PC-3 (cell line): ENCODE data around the gene CRYGB. TPM values are rescaled to one million over a fixed set of nuclear protein-coding genes. Genes with fewer than 3 reads are reported as not detected.
"Not testable (repeated sequence)": the region's sequence is repeated elsewhere in the genome, so short reads cannot be mapped to it uniquely, and the experiment has no call there.

ENCODE experiments used
- ATAC-seq: fragments of 200-7000 bp; cut with Tn5 transposase; 2 replicates; pipeline ENCODE4 v1.9.1; 2020; ENCODE audit warnings: mild to moderate bottlenecking, moderate library complexity
- BruUV-seq: library from RNA; stranded (reverse); fragments of 400-500 nt; replicated peaks from 2 replicates; lab custom pipeline; 2021; lab: Mats Ljungman, UMichigan
- CTCF ChIA-PET: fragments of 300-600 bp; sonication (Branson Sonifier 250); formaldehyde crosslinking; loops from one replicate; lab custom pipeline; 2022; ENCODE audit warnings: antibody characterized with exemption; lab: Charles Lee
- POLR2A ChIA-PET: fragments of 300-600 bp; sonication (Branson Sonifier 250); formaldehyde crosslinking; loops from one replicate; lab custom pipeline; 2022; ENCODE audit warnings: antibody characterized with exemption; ENCODE audit not compliant: unreplicated experiment; lab: Charles Lee
- DNase-seq: peaks from one replicate; pipeline ENCODE4 v3.0.0-alpha.2; 2015
- H2AFZ ChIP-seq: fragments of 300-600 bp; sonication (generic); 2 replicates; pipeline ENCODE4 v1.6.0; 2016; ENCODE audit warnings: antibody characterized with exemption, low read length
- H3F3A ChIP-seq: fragments of 300-600 bp; sonication (generic); one replicate; pipeline ENCODE4 v1.6.0; 2017; ENCODE audit warnings: antibody characterized with exemption, low read length, control low read depth, mild to moderate bottlenecking; ENCODE audit not compliant: unreplicated experiment
- H3K27ac ChIP-seq: fragments of 300-600 bp; sonication (generic); 2 replicates; pipeline ENCODE4 v1.5.1; 2016; ENCODE audit warnings: mild to moderate bottlenecking, low read length
- H3K27me3 ChIP-seq: fragments of 300-600 bp; sonication (generic); 2 replicates; pipeline ENCODE4 v1.6.1; 2016; ENCODE audit warnings: low read length, mixed read lengths
- H3K36me3 ChIP-seq: fragments of 300-600 bp; sonication (generic); 2 replicates; pipeline ENCODE4 v1.6.1; 2016; ENCODE audit warnings: low read depth, mixed run types, low read length, mixed read lengths
- H3K4me1 ChIP-seq: fragments of 300-600 bp; sonication (generic); 2 replicates; pipeline ENCODE4 v1.5.1; 2016; ENCODE audit warnings: low read length; ENCODE audit not compliant: insufficient read depth
- H3K4me2 ChIP-seq: fragments of 300-600 bp; sonication (generic); 2 replicates; pipeline ENCODE4 v1.6.0; 2016; ENCODE audit warnings: low read length
- H3K4me3 ChIP-seq: fragments of 300-600 bp; sonication (generic); 2 replicates; pipeline ENCODE4 v1.5.1; 2016; ENCODE audit warnings: mild to moderate bottlenecking, low read length, mixed read lengths
- H3K79me2 ChIP-seq: fragments of 300-600 bp; sonication (generic); 2 replicates; pipeline ENCODE4 v1.6.1; 2017; ENCODE audit warnings: low read length, mixed read lengths
- H3K9ac ChIP-seq: fragments of 300-600 bp; sonication (generic); 2 replicates; pipeline ENCODE4 v1.6.0; 2016; ENCODE audit warnings: mild to moderate bottlenecking, low read length
- H3K9me2 ChIP-seq: fragments of 300-600 bp; sonication (generic); replicated peaks from 2 replicates; pipeline ENCODE4 v1.6.1; 2016; ENCODE audit warnings: mixed run types, low read length, mixed read lengths
- H3K9me3 ChIP-seq: fragments of 300-600 bp; sonication (generic); 2 replicates; pipeline ENCODE4 v1.6.1; 2016; ENCODE audit warnings: low read length, mixed read lengths
- H4K20me1 ChIP-seq: fragments of 300-600 bp; sonication (generic); 2 replicates; pipeline ENCODE4 v1.6.1; 2016; ENCODE audit warnings: low read length, mixed read lengths
- CTCF ChIP-seq: fragments of 300-600 bp; sonication (generic); conservative IDR thresholded peaks from 2 replicates; pipeline ENCODE4 v1.5.1; 2017; ENCODE audit warnings: antibody characterized with exemption, low read depth, mild to moderate bottlenecking, low read length
- EZH2 ChIP-seq: fragments of 300-600 bp; sonication (generic); IDR thresholded peaks from one replicate; pipeline ENCODE4 v1.6.1; 2017; ENCODE audit warnings: antibody characterized with exemption, mild to moderate bottlenecking, low read length; ENCODE audit not compliant: unreplicated experiment
- EZH2phosphoT487 ChIP-seq: fragments of 300-600 bp; sonication (generic); IDR thresholded peaks from 2 replicates; pipeline ENCODE4 v1.6.1; 2018; ENCODE audit warnings: mild to moderate bottlenecking, antibody characterized with exemption, low read length, borderline replicate concordance
- intact Hi-C: fragments of 100-400 bp; cut with micrococcal nuclease; formaldehyde crosslinking; loops from 2 replicates; pipeline ENCODE4 v1.9.0; 2023
- total RNA-seq: library from RNA; depleted of rRNA; stranded (reverse); fragments of >200 nt; gene quantifications from 2 replicates; pipeline ENCODE4 v1.2.3, GENCODE V29; 2014

CRYGB gene
- total RNA-seq, 1 experiment from 2014 or later = not detected

GRCh38 chr2:208122248-208122647 is 23.7 kb downstream of the CRYGB start:
- Histone ChIP-seq H3K36me3 (no peaks in the 10 kb centered on the region), H3K9me3 (no peaks in the 10 kb centered on the region), H3K9ac (no peak overlapping the region), H3K27ac (no peak overlapping the region), H3K4me2 (no peak overlapping the region), H3K4me3 (no peak overlapping the region), H2AFZ (no peak overlapping the region), H3K4me1 (no peaks in the 10 kb centered on the region), H3K27me3 (no peaks in the 10 kb centered on the region), H3K9me2 (no peaks in the 10 kb centered on the region), H3F3A (no peaks in the 10 kb centered on the region), H3K79me2 (no peaks in the 10 kb centered on the region), H4K20me1 (no peaks in the 10 kb centered on the region)
- ATAC-seq = no peak
- ChIA-PET POLR2A (no interaction called here), CTCF (no interaction called here)
- intact Hi-C loops = no loop called here
- TF ChIP-seq EZH2phosphoT487 (no peak), EZH2 (no peak), CTCF (no peak)
- DNase-seq = no peak
- no TSS peak for BruUV-seq

- no peak for TF ChIP-seq EZH2
- TF ChIP-seq EZH2phosphoT487 = no peak
- TF ChIP-seq CTCF = no peak
- no peaks in the 10 kb centered on the region for H3K36me3 ChIP-seq
- H3K9me2 ChIP-seq = no peaks in the 10 kb centered on the region
- no peaks in the 10 kb centered on the region for H3F3A ChIP-seq
- ATAC-seq (no peak), DNase-seq (no peak)
- H3K79me2 ChIP-seq = no peaks in the 10 kb centered on the region
- H3K4me3 ChIP-seq = no peak overlapping the region
- H3K9me3 ChIP-seq = no peaks in the 10 kb centered on the region
- no peaks in the 10 kb centered on the region for H3K4me1 ChIP-seq
- no peak overlapping the region for H3K9ac ChIP-seq
- ChIA-PET CTCF (interaction anchor here (0.6 kb wide), 1 partner anchor 12 kb away, joined by 3 read pairs; no protein-coding TSS in a partner anchor), POLR2A (no interaction called here)
- no peak overlapping the region for H2AFZ ChIP-seq
- no TSS peak for BruUV-seq
- H4K20me1 ChIP-seq = no peaks in the 10 kb centered on the region
- H3K4me2 ChIP-seq = no peak overlapping the region
- intact Hi-C loops = no loop called here
- no peak overlapping the region for H3K27ac ChIP-seq
- no peaks in the 10 kb centered on the region for H3K27me3 ChIP-seq
Observed at GRCh38 chr2:208118918-208119317, 27.0 kb downstream of the CRYGB start.

GRCh38 chr2:208117390-208117789 is 28.6 kb downstream of the CRYGB start:
- peaks cover 10% of the 10 kb centered on the region for H3K4me1 ChIP-seq
- H3F3A ChIP-seq, H3K27me3 ChIP-seq, H3K4me3 ChIP-seq, DNase-seq, H3K4me2 ChIP-seq, POLR2A ChIA-PET, ATAC-seq, H4K20me1 ChIP-seq, H3K9me2 ChIP-seq, H3K9me3 ChIP-seq, intact Hi-C loops, H3K9ac ChIP-seq, BruUV-seq, H2AFZ ChIP-seq, H3K27ac ChIP-seq, CTCF ChIA-PET, H3K36me3 ChIP-seq, H3K79me2 ChIP-seq: not testable (repeated sequence)
